Stimulated activated CD8-positive, alpha-beta memory T cell treated with anti-CD3 and anti-CD28 coated beads, Interleukin-12 subunit alpha, Interleukin-12 subunit beta, amount 100 ng/mL, for 4 hours (primary cell): ENCODE measurements around the gene P3H4.
"Not testable (repeated sequence)": the region's sequence is repeated elsewhere in the genome, so short reads cannot be mapped to it uniquely, and the experiment has no call there.

Source experiments
- DNase-seq: peaks from one replicate; pipeline ENCODE4 v3.0.0-alpha.2; 2020; ENCODE audit warnings: low read depth

Gene P3H4, protein sequence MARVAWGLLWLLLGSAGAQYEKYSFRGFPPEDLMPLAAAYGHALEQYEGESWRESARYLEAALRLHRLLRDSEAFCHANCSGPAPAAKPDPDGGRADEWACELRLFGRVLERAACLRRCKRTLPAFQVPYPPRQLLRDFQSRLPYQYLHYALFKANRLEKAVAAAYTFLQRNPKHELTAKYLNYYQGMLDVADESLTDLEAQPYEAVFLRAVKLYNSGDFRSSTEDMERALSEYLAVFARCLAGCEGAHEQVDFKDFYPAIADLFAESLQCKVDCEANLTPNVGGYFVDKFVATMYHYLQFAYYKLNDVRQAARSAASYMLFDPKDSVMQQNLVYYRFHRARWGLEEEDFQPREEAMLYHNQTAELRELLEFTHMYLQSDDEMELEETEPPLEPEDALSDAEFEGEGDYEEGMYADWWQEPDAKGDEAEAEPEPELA

DNA sequence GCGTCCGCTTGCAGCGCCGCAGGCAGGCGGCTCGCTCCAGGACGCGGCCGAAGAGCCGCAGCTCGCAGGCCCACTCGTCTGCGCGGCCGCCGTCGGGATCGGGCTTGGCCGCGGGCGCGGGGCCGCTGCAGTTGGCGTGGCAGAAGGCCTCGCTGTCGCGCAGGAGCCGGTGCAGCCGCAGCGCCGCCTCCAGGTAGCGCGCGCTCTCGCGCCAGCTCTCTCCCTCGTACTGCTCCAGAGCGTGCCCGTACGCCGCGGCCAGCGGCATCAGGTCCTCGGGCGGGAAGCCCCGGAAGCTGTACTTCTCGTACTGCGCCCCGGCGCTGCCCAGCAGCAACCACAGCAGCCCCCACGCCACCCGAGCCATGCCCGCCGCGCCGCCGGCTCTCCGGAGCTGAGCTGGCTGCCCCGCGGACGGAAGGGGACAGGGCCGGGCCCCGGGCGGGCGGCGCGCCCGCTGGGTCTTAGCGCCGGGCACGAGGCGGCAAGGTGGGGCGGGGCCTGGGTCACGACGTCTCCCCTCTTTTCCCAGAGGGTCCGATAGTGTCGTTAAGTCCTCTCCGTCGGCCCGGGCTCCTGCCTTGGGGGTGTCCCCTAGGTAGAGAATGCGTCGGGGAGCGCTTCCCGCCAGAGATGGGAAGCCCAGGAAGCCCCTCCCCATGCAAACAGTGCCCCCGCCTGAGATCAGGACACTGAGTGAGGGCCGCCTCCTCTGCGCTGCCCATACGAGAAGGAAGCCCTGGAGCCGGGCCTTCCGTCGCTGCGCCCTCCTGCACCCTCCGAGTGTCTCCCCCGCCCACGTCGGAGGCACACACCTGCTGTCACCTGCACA, at the start of gene P3H4:
TSS of gene P3H4 (minus strand) at position 401 of the 832 bp plus-strand sequence. CDS start at position 367, 34 bp downstream.
- DNase-seq: peak; percentile 60

DNA sequence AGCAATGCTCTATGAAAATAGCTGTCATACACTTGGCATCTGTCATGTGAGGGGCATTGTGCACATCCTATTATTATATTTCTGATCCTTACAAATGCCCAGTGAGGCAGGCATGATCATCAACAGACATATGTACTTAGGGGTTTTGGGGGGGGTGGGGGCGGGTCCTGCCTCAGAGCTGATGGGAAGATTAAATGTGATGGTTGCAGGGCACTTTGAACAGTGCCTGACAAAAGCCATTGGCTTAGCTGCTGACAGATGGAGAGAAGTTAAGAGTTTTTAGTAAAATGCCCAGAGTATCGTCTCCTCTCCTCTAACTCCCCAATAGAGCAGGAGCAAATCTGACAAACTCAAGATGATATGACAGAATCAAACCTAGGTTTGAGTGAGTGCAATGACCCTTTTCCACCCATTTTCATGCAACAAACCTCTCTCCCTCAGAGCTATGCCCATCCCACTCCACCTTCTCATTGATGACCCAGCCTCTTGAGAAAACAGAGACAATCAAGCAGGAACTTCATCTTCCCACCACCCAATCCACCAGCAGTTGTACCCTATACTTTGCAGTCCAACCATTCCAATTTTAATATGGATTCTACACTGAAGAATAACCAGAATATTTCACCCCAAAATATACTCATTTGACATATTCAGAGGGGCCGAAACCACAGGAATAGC, 48.6 kb upstream of the P3H4 start:
- DNase-seq: no peak

DNA sequence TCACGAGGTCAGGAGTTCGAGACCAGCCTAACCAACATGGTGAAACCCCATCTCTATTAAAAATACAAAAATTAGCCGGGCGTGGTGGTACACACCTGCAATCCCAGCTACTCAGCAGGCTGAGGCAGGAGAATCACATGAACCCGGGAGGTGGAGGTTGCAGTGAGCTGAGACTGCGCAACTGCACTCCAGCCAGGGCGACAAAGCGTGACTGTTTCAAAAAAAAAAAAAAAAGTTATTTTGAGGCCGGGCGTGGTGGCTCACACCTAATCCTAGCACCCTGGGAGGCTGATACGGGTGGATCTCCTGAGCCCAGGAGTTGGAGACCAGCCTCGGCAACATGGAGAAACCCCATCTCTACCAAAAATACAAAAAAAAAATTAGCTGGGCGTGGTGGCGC, 39.6 kb upstream of the P3H4 start:
- not testable (repeated sequence) for DNase-seq

DNA sequence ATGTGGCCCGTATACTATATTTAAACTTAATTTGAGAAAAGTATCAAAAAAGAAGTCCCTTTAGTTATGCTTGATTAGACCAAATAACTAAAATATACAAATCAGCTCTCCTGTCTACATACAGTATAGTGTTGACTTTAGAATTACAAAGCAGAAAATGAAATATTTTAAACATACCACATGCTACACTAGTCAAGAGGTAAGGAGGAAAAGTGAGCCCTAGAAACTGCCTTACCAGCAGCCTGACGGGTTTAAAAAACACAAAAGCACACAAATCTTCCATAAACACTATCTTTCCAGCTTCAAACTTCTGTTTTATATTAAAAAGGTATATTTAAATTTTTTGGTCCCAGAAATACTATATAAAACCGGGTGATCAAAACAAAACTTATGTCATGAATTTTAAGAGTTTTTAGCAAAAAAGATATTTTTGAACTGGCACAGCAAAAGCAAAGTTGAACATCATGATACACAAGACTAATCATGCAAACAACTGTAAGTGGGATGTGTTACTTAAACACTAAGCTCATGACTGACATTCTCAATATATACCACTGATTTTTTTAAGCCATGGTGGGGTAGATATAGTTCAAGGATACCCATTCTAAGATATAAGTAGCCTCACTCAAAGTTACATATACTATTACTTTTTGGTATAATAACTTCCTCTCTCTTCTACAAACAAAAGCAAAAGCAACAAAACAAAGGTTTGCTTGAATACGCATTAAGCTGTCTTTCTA, 37.7 kb upstream of the P3H4 start:
- DNase-seq: no peak

GRCh38 chr17:41848788-41849187, 37.0 kb upstream of the P3H4 start:
- DNase-seq: no peak

GRCh38 chr17:41844971-41845370, 33.2 kb upstream of the P3H4 start:
- DNase-seq: no peak

DNA sequence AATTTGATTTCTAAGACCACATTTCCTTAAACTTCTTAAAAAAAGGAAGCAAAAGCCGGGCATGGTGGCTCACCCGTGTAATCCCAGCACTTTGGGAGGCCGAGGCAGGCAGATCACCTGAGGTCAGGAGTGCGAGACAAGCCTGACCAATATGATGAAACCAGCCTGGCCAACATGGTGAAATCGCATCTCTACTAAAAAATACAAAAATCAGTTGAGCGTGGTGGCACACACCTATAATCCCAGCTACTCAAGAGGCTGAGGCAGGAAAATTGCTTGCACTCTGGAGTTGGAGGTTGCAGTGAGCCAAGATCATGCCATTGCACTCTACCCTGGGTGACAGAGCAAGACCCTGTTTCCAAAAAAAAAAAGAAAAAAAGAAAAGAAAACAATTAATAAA, 29.0 kb upstream of the P3H4 start:
- DNase-seq: not testable (repeated sequence)

DNA sequence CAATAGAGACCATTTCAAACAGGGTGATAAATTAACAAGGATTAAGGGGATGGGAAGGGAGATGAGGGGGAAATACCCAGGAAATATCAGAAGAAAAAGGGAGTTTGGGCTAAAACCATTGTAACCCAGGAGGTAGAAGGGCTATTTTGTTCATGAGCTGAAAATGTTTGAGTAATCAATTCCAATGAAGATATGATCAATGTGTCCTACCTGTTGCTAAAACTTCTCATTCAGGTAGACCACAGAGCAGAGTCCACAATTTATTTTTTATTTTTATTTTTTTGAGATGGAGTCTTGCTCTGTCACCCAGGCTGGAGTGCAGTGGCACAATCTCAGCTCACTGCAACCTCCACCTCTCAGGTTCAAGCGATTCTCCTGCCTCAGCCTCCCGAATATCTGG, 27.7 kb upstream of the P3H4 start:
- DNase-seq: not testable (repeated sequence)

GRCh38 chr17:41837761-41838538, 26.2 kb upstream of the P3H4 start, which contains the start of gene KLHL10:
Gene KLHL10, plus strand, starts transcription at chr17:41837825. Its CDS starts 108 bp downstream, at chr17:41837933.
- no peak for DNase-seq

GRCh38 chr17:41836550-41837196, 24.9 kb upstream of the P3H4 start:
- no peak for DNase-seq

DNA sequence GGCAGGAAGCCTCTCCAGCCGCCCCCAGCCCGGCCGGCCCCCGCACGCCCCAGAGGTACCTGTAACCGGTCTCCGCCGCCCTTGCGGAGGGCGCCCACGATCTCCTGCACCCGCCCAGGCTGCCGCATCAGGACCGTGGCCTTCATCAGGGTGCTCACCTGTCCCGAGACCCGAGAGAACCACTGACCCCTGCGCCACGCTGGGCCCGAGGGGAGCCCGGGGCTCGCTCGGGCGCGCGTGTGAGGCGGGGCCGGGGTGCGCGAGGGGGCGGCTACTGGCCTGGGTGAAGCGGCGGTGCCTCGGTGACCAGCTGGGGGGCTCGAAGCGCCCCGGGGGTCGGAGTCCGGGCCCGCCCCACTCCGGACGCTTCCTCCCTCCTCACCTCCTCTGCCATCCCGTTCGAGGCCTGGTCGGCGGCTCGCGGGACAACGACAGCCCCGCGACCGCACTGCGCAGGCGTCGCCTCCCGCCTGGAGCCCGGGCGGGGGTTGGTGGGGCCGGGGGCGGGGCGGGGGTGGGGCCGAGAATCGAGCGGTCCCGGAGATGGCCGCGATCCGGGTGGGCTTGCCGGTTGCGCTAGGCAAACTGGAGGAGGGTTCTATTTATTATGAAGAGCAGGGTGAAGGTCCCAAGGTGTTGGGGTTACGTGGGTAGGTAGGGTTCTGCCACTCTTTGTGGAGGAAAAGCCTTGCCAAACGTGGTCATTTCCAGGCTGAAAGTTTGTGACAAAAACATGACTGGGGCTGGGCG, 24.2 kb upstream of the P3H4 start, which contains the start of gene NT5C3B:
TSS of gene NT5C3B (minus strand) at position 433 of the 750 bp plus-strand sequence. CDS start at position 394, 39 bp downstream.
- peak; percentile 42 for DNase-seq

DNA sequence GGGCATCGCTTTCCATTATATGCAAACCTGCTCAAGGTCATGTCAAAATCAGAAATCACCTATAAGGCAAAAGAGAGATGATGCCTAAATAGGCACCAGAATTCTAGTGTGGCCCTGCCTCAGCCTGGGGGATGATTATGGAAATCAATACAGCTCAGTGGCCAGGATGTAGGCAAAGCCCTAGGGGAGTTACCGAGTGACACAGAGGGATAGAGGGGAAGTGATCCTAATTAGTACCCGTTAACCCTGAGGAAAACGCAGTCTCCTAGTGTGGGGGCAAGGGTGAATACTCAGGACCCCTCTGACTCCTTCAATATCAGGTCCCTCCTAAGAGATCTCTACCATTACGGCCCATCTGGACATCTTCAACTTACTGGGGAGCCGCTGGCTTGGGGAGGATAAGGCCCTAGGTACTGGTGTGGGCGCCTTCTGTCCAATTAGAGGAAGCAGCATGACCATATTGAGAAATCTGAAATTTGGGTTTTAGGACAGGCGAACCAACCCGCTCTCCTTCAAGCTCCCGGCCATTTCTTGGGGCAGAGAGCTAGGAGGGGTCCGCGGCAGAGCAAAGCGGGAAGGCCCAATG, 23.6 kb upstream of the P3H4 start:
- DNase-seq: no peak

DNA sequence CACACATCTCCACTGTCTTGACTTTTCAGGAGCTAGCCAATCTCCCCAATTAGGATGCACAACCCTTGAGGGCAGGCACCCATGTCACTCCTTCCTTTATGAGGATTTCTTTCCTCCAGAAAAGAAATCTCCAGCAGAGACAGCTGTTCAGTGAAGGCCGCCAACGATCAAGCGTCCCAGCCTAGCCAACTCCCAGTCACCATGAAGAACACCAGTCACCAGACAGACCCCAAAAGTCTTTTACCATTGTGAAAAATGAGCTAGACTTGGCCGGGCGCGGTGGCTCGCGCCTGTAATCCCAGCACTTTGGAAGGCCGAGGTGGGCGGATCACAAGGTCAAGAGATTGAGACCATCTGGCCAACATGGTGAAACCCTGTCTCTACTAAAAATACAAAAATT, 18.2 kb upstream of the P3H4 start:
- not testable (repeated sequence) for DNase-seq

DNA sequence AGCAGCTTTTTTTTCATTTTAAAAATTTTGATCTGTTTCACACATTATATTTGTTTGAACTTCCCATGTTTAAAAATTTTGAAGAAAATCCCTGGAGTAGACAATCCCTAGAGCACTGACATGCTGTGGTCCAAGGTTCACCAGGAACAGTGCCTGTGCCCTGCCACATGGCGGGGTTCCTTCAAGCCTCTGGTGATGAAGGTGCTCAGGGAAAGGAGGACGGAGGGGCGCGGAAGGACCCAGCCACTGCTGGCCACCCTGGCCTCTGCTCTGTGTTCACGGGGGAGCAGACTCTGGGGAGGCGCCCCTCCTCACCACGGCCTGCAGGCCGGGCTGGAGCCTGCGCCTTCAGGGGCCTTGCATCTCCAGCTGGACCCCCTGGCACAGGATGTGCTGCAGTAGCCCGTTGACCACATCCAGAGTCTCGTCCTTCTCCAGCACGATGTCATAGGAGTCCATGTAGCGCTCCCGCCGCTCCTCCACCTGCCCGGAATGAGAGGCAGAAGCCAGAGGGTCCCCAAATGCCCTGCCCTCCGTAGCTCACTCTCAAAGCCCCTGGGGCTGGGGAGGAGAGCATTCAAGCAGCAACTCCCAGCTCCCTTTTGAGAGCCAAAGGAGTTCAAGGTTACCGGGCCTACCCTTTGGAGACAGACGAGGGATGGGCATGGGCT, 13.6 kb upstream of the P3H4 start:
- DNase-seq: no peak

GRCh38 chr17:41824086-41824485, 12.3 kb upstream of the P3H4 start:
- no peak for DNase-seq

DNA sequence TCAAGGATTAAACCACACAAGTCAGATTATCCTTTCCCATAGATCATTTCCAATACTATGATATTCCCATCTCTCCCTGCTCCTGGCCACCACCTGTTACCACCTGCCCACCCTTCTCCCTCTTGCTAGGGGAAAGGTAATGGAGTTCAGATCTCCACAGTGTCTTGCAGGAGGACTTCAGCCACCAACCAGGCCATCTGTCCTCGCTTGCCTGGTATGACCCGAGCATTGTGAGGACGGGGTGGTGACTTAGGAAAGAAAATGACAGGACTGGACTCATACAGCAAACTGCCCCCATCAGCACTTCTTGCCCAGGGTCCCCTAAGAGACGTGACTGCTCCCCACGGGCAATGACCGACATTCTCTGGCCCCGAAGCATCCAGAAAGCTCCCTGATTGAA, 11.8 kb upstream of the P3H4 start:
- no peak for DNase-seq

DNA sequence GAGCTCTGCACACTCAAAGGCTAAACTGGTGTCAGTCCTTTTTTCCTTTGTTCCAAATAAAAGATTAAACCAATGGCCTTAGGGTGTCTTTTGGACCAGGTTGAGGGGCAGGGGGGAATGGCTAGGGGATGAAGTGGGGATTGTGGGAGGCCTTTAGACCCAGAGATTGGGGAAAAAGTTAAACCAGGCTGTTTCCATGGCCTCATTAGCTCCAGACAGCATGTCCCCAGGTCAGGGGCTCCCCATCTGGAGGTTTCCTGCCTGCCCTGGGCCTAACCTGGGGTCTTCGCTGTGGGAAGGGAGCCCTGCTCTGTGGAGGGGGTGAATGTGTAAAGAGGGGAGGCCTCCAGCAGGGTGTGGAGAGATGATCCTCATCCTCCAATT, 11.4 kb upstream of the P3H4 start:
- no peak for DNase-seq
